Liver (tissue), 4 donors: ENCODE results near the gene IL21. TPM values are rescaled to one million over a fixed set of nuclear protein-coding genes. Genes with fewer than 3 reads are reported as not detected.

Source experiments
- polyA plus RNA-seq, 2 donors: library from polyadenylated mRNA; stranded (reverse) in 1 of 2; unstranded in 1 of 2; fragments of 200-250 nt in 1 of 2; fragments of >200 nt in 1 of 2; fragmentation: Nextera tagmentation in 1 of 2; extraction: Ambion mirVana in 1 of 2; gene quantifications; one replicate each; pipeline versions ENCODE4 v1.2.1 to v1.2.3, GENCODE V29; 2013 to 2015
- total RNA-seq, 2 donors: library from RNA; depleted of rRNA; stranded (reverse); fragments of >200 nt; gene quantifications; one replicate each; pipeline ENCODE4 v1.2.3, GENCODE V29; 2014
- donor health status: healthy.
- donor health status: healthy.
- donor health status: healthy.

Gene IL21
- total and polyA plus RNA-seq, 4 donors = not detected

Other genes with a start within 250 kb of the IL21 start
- not detected for gene ADAD1, start 242.1 kb downstream of the IL21 start, total RNA-seq
- gene ADAD1, start 242.1 kb downstream of the IL21 start, polyA plus RNA-seq = not detected
- gene IL2, start 164.3 kb downstream of the IL21 start, total RNA-seq = not detected
- not detected for gene IL2, start 164.3 kb downstream of the IL21 start, polyA plus RNA-seq
- 1 to 10 TPM; 1.0 to 2.1 TPM for gene BBS12, start 111.6 kb upstream of the IL21 start, total RNA-seq
- under 1 TPM; 0.53 to 0.59 TPM for gene BBS12, start 111.6 kb upstream of the IL21 start, polyA plus RNA-seq
- gene FGF2, start 205.8 kb upstream of the IL21 start, total RNA-seq = 1 to 10 TPM; 1.4 TPM
- gene FGF2, start 205.8 kb upstream of the IL21 start, polyA plus RNA-seq = under 1 TPM; 0.52 to 0.61 TPM